ENCODE results near the gene LTF. TPM values are rescaled to one million over a fixed set of nuclear protein-coding genes. Genes with fewer than 3 reads are reported as not detected.
"Not testable (repeated sequence)": the region's sequence is repeated elsewhere in the genome, so short reads cannot be mapped to it uniquely, and the experiment has no call there.

Gene LTF
- total RNA-seq, 1 experiment from 2014 or later = not detected

GRCh38 chr3:46427916-46428833 is 36.5 kb downstream of the LTF start:
- intact Hi-C loops (cut with micrococcal nuclease; ENCODE audit: unreplicated experiment) = no loop called here
- Histone ChIP-seq H3K27me3 (ENCODE audit: insufficient read depth, low read depth) (no peaks in the 10 kb centered on the region), H3F3A (ENCODE audit: insufficient read depth, low read depth) (peaks cover 52% of the 10 kb centered on the region), H3K27ac (peak overlapping the region; percentile 90), H3K36me3 (ENCODE audit: low read depth) (peaks cover 12% of the 10 kb centered on the region; the same call in 1 of the 2 replicates), H2AFZ (no peak overlapping the region), H4K20me1 (ENCODE audit: insufficient read depth) (no peaks in the 10 kb centered on the region), H3K4me1 (replicated peaks; ENCODE audit: insufficient read depth) (peaks cover 83% of the 10 kb centered on the region), H3K9me2 (ENCODE audit: insufficient read depth) (no peaks in the 10 kb centered on the region), H3K4me2 (peak overlapping the region; percentile 74), H3K9me3 (ENCODE audit: insufficient read depth, low read depth) (no peaks in the 10 kb centered on the region), H3K4me3 (peak overlapping the region; percentile 56), H3K79me2 (ENCODE audit: low read depth) (peaks cover 14% of the 10 kb centered on the region)
- POLR2A ChIA-PET (ENCODE audit: unreplicated experiment) = no interaction called here
- peak in 1 of 2 experiments; percentile 88 for DNase-seq
- no TSS peak for BruUV-seq (replicated peaks)
- TF ChIP-seq CTCF (conservative IDR thresholded peaks at IDR 0.05) = no peak
- no peak for TF ChIP-seq EZH2 (IDR thresholded peaks at IDR 0.05; ENCODE audit: low read depth)
- CTCF ChIA-PET = interaction anchor here (0.7 to 1.1 kb wide), 2 partner anchors 61 to 772 kb away, joined by 3 read pairs; no protein-coding TSS in a partner anchor

GRCh38 chr3:46427404-46427803 is 37.3 kb downstream of the LTF start:
- intact Hi-C loops (cut with micrococcal nuclease; ENCODE audit: unreplicated experiment); DNase-seq: not testable (repeated sequence)
- TF ChIP-seq CTCF (conservative IDR thresholded peaks at IDR 0.05) = peak; percentile 48

GRCh38 chr3:46426476-46426875 is 38.2 kb downstream of the LTF start:
- Histone ChIP-seq H3K79me2 (ENCODE audit: low read depth) (peaks cover 17% of the 10 kb centered on the region), H3K4me3 (peak overlapping the region; percentile 56), H3F3A (ENCODE audit: insufficient read depth, low read depth) (peaks cover 50% of the 10 kb centered on the region), H3K27ac (peak overlapping the region; percentile 71), H3K4me1 (replicated peaks; ENCODE audit: insufficient read depth) (peaks cover 79% of the 10 kb centered on the region), H3K4me2 (peak overlapping the region; percentile 74)
- POLR2A ChIA-PET (ENCODE audit: unreplicated experiment); H3K9me3 ChIP-seq (ENCODE audit: insufficient read depth, low read depth); H2AFZ ChIP-seq; H3K27me3 ChIP-seq (ENCODE audit: insufficient read depth, low read depth); H4K20me1 ChIP-seq (ENCODE audit: insufficient read depth); H3K9me2 ChIP-seq (ENCODE audit: insufficient read depth); H3K36me3 ChIP-seq (ENCODE audit: low read depth); intact Hi-C loops (cut with micrococcal nuclease; ENCODE audit: unreplicated experiment); BruUV-seq (replicated peaks): not testable (repeated sequence)
- CTCF ChIA-PET = interaction anchor here (1.1 to 1.5 kb wide), 2 partner anchors 42 to 48 kb away, joined by 3 to 4 read pairs; no protein-coding TSS in a partner anchor
- peak; percentile 53 to 82 for DNase-seq

More at GRCh38 chr3:46427404-46427803, 37.3 kb downstream of the LTF start:
- peaks cover 14% of the 10 kb centered on the region for H3K79me2 ChIP-seq (ENCODE audit: low read depth)
- not testable (repeated sequence) for H2AFZ ChIP-seq; BruUV-seq (replicated peaks); H3K27me3 ChIP-seq (ENCODE audit: insufficient read depth, low read depth); H4K20me1 ChIP-seq (ENCODE audit: insufficient read depth); H3K9me3 ChIP-seq (ENCODE audit: insufficient read depth, low read depth); H3K9me2 ChIP-seq (ENCODE audit: insufficient read depth)
- peaks cover 83% of the 10 kb centered on the region for H3K4me1 ChIP-seq (replicated peaks; ENCODE audit: insufficient read depth)
- peak overlapping the region; percentile 56; the same call in 1 of the 2 replicates for H3K4me3 ChIP-seq
- peak overlapping the region; percentile 90 for H3K27ac ChIP-seq
- H3K4me2 ChIP-seq = peak overlapping the region; percentile 74
- ChIA-PET CTCF (interaction anchor here (0.6 to 1.5 kb wide), 3 partner anchors 43 to 374 kb away, joined by 3 to 4 read pairs (median 4); no protein-coding TSS in a partner anchor), POLR2A (ENCODE audit: unreplicated experiment) (interaction anchor here (0.6 kb wide), 1 partner anchor 1335 kb away, joined by 3 read pairs; no protein-coding TSS in a partner anchor)
- H3K36me3 ChIP-seq (ENCODE audit: low read depth) = peaks cover 12% of the 10 kb centered on the region; the same call in 1 of the 2 replicates
- peaks cover 57% of the 10 kb centered on the region for H3F3A ChIP-seq (ENCODE audit: insufficient read depth, low read depth)
